Measurements from ENCODE around the gene N4BP2L2.

N4BP2L2 gene

GRCh38 chr13:32419862-32420261 is 118.7 kb downstream of the N4BP2L2 start:
- DNase-seq, result no peak

- DNase-seq, result no peak
Observed at GRCh38 chr13:32417995-32418394, 120.6 kb downstream of the N4BP2L2 start.

- no peak for DNase-seq
Observed at GRCh38 chr13:32415019-32415418, 123.6 kb downstream of the N4BP2L2 start.

GRCh38 chr13:32414580-32414979 is 124.0 kb downstream of the N4BP2L2 start:
- DNase-seq, result no peak

GRCh38 chr13:32413284-32413683 is 125.3 kb downstream of the N4BP2L2 start:
- no peak for DNase-seq

GRCh38 chr13:32409561-32410421 is 128.8 kb downstream of the N4BP2L2 start:
- DNase-seq, result no peak

GRCh38 chr13:32409001-32409313 is 129.6 kb downstream of the N4BP2L2 start:
- DNase-seq, result no peak

- DNase-seq, result no peak
Observed at GRCh38 chr13:32408296-32409000, 130.1 kb downstream of the N4BP2L2 start.

GRCh38 chr13:32407854-32408253 is 130.7 kb downstream of the N4BP2L2 start:
- no peak for DNase-seq

- no peak for DNase-seq
Observed at GRCh38 chr13:32403108-32403507, 135.5 kb downstream of the N4BP2L2 start.

GRCh38 chr13:32391101-32391619 is 147.4 kb downstream of the N4BP2L2 start:
- DNase-seq, result no peak

GRCh38 chr13:32390484-32390883 is 148.1 kb downstream of the N4BP2L2 start:
- DNase-seq, result no peak

- DNase-seq, result no peak
Observed at GRCh38 chr13:32390048-32390447, 148.5 kb downstream of the N4BP2L2 start.

GRCh38 chr13:32385410-32385809 is 153.2 kb downstream of the N4BP2L2 start:
- DNase-seq, result no peak

- DNase-seq, result no peak
Observed at GRCh38 chr13:32384702-32385101, 153.9 kb downstream of the N4BP2L2 start.

GRCh38 chr13:32383836-32384618 is 154.6 kb downstream of the N4BP2L2 start:
- DNase-seq, result no peak

All from amniotic stem cell (primary cell).